Sigmoid colon (tissue), 7 donors: Measurements from ENCODE around the gene SLC25A13. TPM values are rescaled to one million over a fixed set of nuclear protein-coding genes. Genes with fewer than 3 reads are reported as not detected.

ENCODE experiments used
- DNase-seq: peaks from one replicate; pipeline ENCODE4 v3.0.0-alpha.2; 2019
- H3K27ac ChIP-seq, 4 donors: fragments of 200-600 bp; sonication (generic); one replicate each; pipeline ENCODE4 v1.5.1; 2016 to 2019; ENCODE audit warnings: mild to moderate bottlenecking in 1 of 4
- H3K27me3 ChIP-seq, 3 donors: fragments of 200-600 bp; sonication (generic); one replicate each; pipeline ENCODE4 v1.5.1; 2019; ENCODE audit warnings: mild to moderate bottlenecking in 1 of 3
- H3K36me3 ChIP-seq, 4 donors: fragments of 200-600 bp; sonication (generic); one replicate each; pipeline ENCODE4 v1.5.1; 2016 to 2019
- H3K4me1 ChIP-seq, 4 donors: fragments of 200-600 bp; sonication (generic); one replicate each; pipeline ENCODE4 v1.5.1; 2017 to 2019
- H3K4me3 ChIP-seq, 4 donors: fragments of 200-600 bp; sonication (generic); one replicate each; pipeline ENCODE4 v1.5.1; 2017 to 2019; ENCODE audit warnings: mild to moderate bottlenecking in 2 of 4, moderate library complexity in 1 of 4
- H3K9me3 ChIP-seq, 4 donors: fragments of 200-600 bp in 3 of 4; sonication (generic) in 3 of 4; one replicate each; pipeline versions ENCODE4 v1.5.1 to v1.6.1; 2013 to 2019
- CTCF ChIP-seq, 4 experiments: fragments of 450-650 bp in 3 of 4; fragments of 200-600 bp in 1 of 4; IDR thresholded peaks; one replicate each; pipeline ENCODE4 v1.5.1; 2016 to 2019; ENCODE audit warnings: antibody characterized with exemption in 4 of 4, mild to moderate bottlenecking in 3 of 4, moderate library complexity in 2 of 4
- EP300 ChIP-seq, 4 donors: sonication (generic); formaldehyde crosslinking; IDR thresholded peaks; one replicate each; pipeline ENCODE4 v1.6.1; 2017; ENCODE audit warnings: antibody characterized with exemption in 4 of 4
- POLR2A ChIP-seq, 2 donors: fragments of 450-650 bp; IDR thresholded peaks; one replicate each; pipeline ENCODE4 v1.6.1; 2016; ENCODE audit warnings: antibody characterized with exemption in 2 of 2, mild to moderate bottlenecking in 2 of 2, moderate library complexity in 2 of 2
- POLR2AphosphoS5 ChIP-seq, 4 donors: sonication (generic); formaldehyde crosslinking; IDR thresholded peaks; one replicate each; pipeline ENCODE4 v1.6.1; 2017; ENCODE audit warnings: antibody characterized with exemption in 4 of 4
- WGBS, 2 donors: extraction: QIAGEN DNeasy Blood & Tissue Kit; methylation state at CpG; one replicate each; pipeline ENCODE4 v1.1.7; 2013; 5-methylcytosine and 5-hydroxymethylcytosine counted together
- intact Hi-C: fragments of 100-400 bp; cut with DNase I; formaldehyde crosslinking; loops from one replicate; pipeline ENCODE4 v1.15.1; 2023
- polyA plus RNA-seq, 3 donors: library from polyadenylated mRNA; stranded (reverse); fragments of 200-250 nt; gene quantifications; one replicate each; pipeline ENCODE4 v1.2.3, GENCODE V29; 2013
- total RNA-seq, 4 donors: library from RNA; depleted of rRNA; stranded (reverse); fragments of >200 nt; gene quantifications; one replicate each; pipeline ENCODE4 v1.1.0, GENCODE V29; 2016
- donor health status: healthy with polysubstance abuse.
- donor health status: Bipolar disorder and iron deficiency.
- donor health status: healthy.

The SLC25A13 gene
- total and polyA plus RNA-seq, 7 donors = 10.7 to 33.0 (median 20.8) TPM

- intact Hi-C loops = no loop called here
- TF ChIP-seq POLR2AphosphoS5 (IDR thresholded peaks at IDR 0.05) = no peak
- TF ChIP-seq EP300 (IDR thresholded peaks at IDR 0.05) = no peak
- no peak for TF ChIP-seq POLR2A (IDR thresholded peaks at IDR 0.05)
- no peak for TF ChIP-seq CTCF (IDR thresholded peaks at IDR 0.05)
These were observed 1.5 kb downstream of the SLC25A13 start for GRCh38 chr7:96320442-96320841.

GRCh38 chr7:96319439-96319838, 2.5 kb downstream of the SLC25A13 start:
- peak overlapping the region in 2 of 4 donors; percentile 22 to 29 for H3K27ac ChIP-seq
- H3K27me3 ChIP-seq = no peaks in the 10 kb centered on the region
- H3K4me3 ChIP-seq = no peak overlapping the region
- no peaks in the 10 kb centered on the region for H3K36me3 ChIP-seq
- peaks cover 0 to 30% (median 17%) of the 10 kb centered on the region in 4 donors for H3K4me1 ChIP-seq
- DNase-seq = no peak
- intact Hi-C loops = loop anchor here (10.0 kb wide), 1 partner anchor 385 kb away; the partner anchor contains the start of gene SEM1
- TF ChIP-seq POLR2AphosphoS5 (IDR thresholded peaks at IDR 0.05) (no peak), EP300 (IDR thresholded peaks at IDR 0.05) (no peak), POLR2A (IDR thresholded peaks at IDR 0.05) (no peak), CTCF (IDR thresholded peaks at IDR 0.05) (no peak)
- no peaks in the 10 kb centered on the region for H3K9me3 ChIP-seq

More at GRCh38 chr7:96320442-96320841, 1.5 kb downstream of the SLC25A13 start:
- H3K4me3 ChIP-seq = peak overlapping the region in 2 of 4 donors; percentile 62 to 87
- peaks cover 0 to 24% (median 15%) of the 10 kb centered on the region in 4 donors for H3K4me1 ChIP-seq
- no peaks in the 10 kb centered on the region for H3K36me3 ChIP-seq
- no peak for DNase-seq
- peak overlapping the region; percentile 85 to 97 (median 94) for H3K27ac ChIP-seq
- 16 to 31% methylated on average over 2 of the region's 2 CpGs for WGBS, 2 donors
- H3K27me3 ChIP-seq = no peaks in the 10 kb centered on the region
- H3K9me3 ChIP-seq = no peaks in the 10 kb centered on the region

GRCh38 chr7:96316949-96317348, 4.9 kb downstream of the SLC25A13 start:
- H3K36me3 ChIP-seq = no peaks in the 10 kb centered on the region
- H3K4me3 ChIP-seq = no peak overlapping the region
- intact Hi-C loops = loop anchor here (10.0 kb wide), 1 partner anchor 388 kb away; the partner anchor contains the start of gene SEM1
- H3K27ac ChIP-seq = no peak overlapping the region
- no peaks in the 10 kb centered on the region for H3K27me3 ChIP-seq
- DNase-seq = no peak
- H3K9me3 ChIP-seq = no peaks in the 10 kb centered on the region
- TF ChIP-seq POLR2AphosphoS5 (IDR thresholded peaks at IDR 0.05) (no peak), CTCF (IDR thresholded peaks at IDR 0.05) (no peak), POLR2A (IDR thresholded peaks at IDR 0.05) (no peak), EP300 (IDR thresholded peaks at IDR 0.05) (no peak)
- peaks cover 0 to 33% (median 25%) of the 10 kb centered on the region in 4 donors for H3K4me1 ChIP-seq
- 96% methylated on average over 8 of the region's 8 CpGs for WGBS, 2 donors

GRCh38 chr7:96315125-96315512, 6.8 kb downstream of the SLC25A13 start:
- Histone ChIP-seq H3K36me3 (no peaks in the 10 kb centered on the region), H3K4me1 (peaks cover 0 to 40% (median 29%) of the 10 kb centered on the region in 4 donors), H3K27me3 (no peaks in the 10 kb centered on the region), H3K9me3 (no peaks in the 10 kb centered on the region), H3K4me3 (no peak overlapping the region), H3K27ac (no peak overlapping the region)
- intact Hi-C loops = loop anchor here (10.0 kb wide), 1 partner anchor 390 kb away; the partner anchor contains the start of gene SEM1
- DNase-seq = no peak
- TF ChIP-seq CTCF (IDR thresholded peaks at IDR 0.05) (no peak), POLR2AphosphoS5 (IDR thresholded peaks at IDR 0.05) (no peak), EP300 (IDR thresholded peaks at IDR 0.05) (no peak), POLR2A (IDR thresholded peaks at IDR 0.05) (no peak)
